Measurements from ENCODE around the gene SLFN13. TPM values are rescaled to one million over a fixed set of nuclear protein-coding genes. Genes with fewer than 3 reads are reported as not detected.

Gene SLFN13
- total RNA-seq, 1 donor from 2014 or later = 6.7 TPM

Other genes with a start within 250 kb of the SLFN13 start
- 11.2 TPM for gene SLFN5, start 205.7 kb downstream of the SLFN13 start, total RNA-seq
- 18.1 TPM for gene SLFN11, start 75.1 kb downstream of the SLFN13 start, total RNA-seq
- gene SLFN12, start 16.3 kb downstream of the SLFN13 start, total RNA-seq = 3.0 TPM
- 0.32 TPM for gene SLFN12L, start 88.9 kb upstream of the SLFN13 start, total RNA-seq
- gene SLFN14, start 112.1 kb upstream of the SLFN13 start, total RNA-seq = not detected
- 7.0 TPM for gene PEX12, start 129.8 kb upstream of the SLFN13 start, total RNA-seq
- 117 TPM for gene AP2B1, start 138.6 kb upstream of the SLFN13 start, total RNA-seq